Measurements from ENCODE around the gene PRADC1. TPM values are rescaled to one million over a fixed set of nuclear protein-coding genes. Genes with fewer than 3 reads are reported as not detected.

PRADC1 gene
- total RNA-seq, 2 donors from 2014 or later = 16.8 to 23.5 TPM

- intact Hi-C loops (cut with DNase I) = no loop called here
- DNase-seq (ENCODE audit: low spot score) = peak; percentile 79
These were observed 27.4 kb upstream of the PRADC1 start for GRCh38 chr2:73260338-73260984.

GRCh38 chr2:73259704-73260337 lies 26.8 kb upstream of the PRADC1 start:
- DNase-seq (ENCODE audit: low spot score) = no peak
- intact Hi-C loops (cut with DNase I) = no loop called here

DNA sequence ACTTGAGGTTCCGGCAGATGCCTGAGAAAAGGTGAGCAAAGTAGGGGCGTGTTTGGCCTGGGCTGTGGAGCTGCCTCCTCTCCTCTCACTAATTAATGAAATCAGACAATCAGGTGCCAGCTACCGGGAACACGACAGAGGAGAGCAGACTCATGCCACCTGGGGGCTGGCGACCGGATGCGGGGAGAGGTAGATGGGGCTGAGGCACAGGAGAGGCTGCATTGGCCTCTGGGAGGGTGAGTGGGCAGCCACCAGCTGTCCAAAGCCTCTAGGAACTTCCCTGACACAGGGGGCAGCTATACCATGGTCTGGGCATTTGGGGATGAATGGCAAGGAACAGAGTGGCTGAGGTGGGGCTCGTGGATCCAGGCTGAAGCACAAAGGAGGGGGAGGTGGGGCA lies 26.2 kb upstream of the PRADC1 start:
- peak; percentile 61 for DNase-seq (ENCODE audit: low spot score)

DNA sequence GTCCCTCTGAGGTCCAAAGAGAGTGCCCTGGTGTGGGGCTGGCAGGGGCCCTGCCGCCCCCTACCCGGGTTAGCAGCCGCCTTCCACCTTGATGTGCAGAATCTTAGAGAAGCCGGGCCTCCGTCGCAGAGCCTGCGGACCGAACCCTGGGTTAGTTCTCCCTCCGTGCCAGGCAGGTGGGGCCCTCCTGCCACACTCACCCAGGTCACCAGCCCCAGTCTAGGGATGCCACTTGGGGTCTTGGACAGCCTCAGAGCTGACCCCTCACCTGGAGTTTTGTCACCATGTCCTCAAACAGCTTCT lies 25.8 kb upstream of the PRADC1 start:
- intact Hi-C loops (cut with DNase I) = no loop called here

More for the DNA sequence above, 26.2 kb upstream of the PRADC1 start:
- intact Hi-C loops (cut with DNase I) = no loop called here

GRCh38 chr2:73258186-73258912 lies 25.3 kb upstream of the PRADC1 start:
- intact Hi-C loops (cut with DNase I) = no loop called here

More for the DNA sequence above, 25.8 kb upstream of the PRADC1 start:
- DNase-seq (ENCODE audit: low spot score) = peak; percentile 64

DNA sequence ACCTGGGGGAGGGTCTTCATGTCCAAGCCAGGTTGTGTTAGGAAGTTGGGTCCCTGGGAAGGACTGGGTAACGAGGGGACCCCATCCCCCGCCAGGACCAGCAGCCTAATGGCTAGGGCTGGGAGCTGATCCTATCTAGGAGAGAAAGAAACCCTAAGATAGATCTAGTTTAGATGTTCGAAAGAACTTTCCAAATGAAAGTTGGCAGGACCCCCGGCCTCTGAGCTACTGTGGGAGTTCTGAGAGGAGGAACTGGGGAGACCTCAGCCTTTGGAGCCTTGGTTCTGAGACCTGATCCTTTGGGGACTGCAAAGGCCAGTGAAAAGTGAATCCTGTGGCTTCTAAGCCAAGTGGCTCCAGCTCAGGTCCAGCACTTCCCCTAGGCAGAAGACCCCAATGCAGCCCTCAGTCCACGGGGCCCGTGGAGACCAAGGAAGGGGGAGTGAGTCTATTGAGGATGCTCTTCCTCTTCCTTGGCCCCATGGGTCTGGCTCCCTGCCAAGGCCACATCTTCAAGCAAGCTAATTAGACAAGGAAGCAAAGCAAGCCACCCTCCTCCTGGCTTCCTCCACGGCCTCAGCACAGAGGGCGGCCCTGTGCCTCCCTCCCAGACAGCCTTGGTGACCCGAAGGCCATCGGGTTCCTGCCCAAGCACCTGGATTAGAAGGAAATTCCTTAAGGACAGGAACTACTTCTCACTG lies 24.5 kb upstream of the PRADC1 start:
- intact Hi-C loops (cut with DNase I) = no loop called here
- DNase-seq (ENCODE audit: low spot score) = peak; percentile 84

More at GRCh38 chr2:73258186-73258912, 25.3 kb upstream of the PRADC1 start:
- peak; percentile 65 for DNase-seq (ENCODE audit: low spot score)

DNA sequence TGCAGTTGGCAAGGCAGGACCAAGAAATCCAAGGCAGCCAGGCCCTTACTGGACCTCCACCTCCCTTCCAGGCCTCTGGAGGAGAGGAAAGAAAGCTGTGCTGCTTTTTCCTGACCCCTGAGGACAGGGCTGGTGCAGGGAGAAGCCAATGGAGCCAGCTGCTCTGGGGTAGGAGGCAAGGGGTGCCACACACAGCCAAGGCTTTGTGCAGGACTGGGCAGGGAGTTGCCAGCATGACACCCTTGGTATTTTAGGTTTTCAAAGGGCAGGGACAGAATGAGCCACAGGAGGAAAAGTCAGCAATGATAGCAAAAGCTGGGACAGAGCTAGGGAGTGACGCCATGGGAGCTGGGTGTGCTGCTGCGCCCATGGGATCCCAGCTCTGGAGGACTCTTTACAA lies 24.0 kb upstream of the PRADC1 start:
- DNase-seq (ENCODE audit: low spot score) = peak; percentile 34

DNA sequence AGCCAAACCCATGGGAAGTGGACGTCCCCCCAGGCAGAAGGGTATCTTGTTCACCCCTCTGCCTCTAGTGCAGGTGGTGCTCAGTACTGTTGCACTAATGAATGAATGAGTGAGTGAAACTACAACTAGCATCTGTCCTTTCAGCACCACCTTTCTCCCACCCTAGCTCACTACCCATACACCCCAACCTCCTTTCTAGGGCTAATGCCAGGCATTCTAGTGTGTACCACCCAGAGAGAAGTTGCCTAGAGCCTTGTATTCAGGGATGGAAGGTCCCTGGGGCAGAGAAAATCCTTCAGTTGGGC lies 23.5 kb upstream of the PRADC1 start:
- no peak for DNase-seq (ENCODE audit: low spot score)
- intact Hi-C loops (cut with DNase I) = no loop called here

More for the DNA sequence above, 24.0 kb upstream of the PRADC1 start:
- intact Hi-C loops (cut with DNase I) = no loop called here

GRCh38 chr2:73255907-73256617 lies 23.0 kb upstream of the PRADC1 start:
- intact Hi-C loops (cut with DNase I) = no loop called here
- peak; percentile 47 for DNase-seq (ENCODE audit: low spot score)

DNA sequence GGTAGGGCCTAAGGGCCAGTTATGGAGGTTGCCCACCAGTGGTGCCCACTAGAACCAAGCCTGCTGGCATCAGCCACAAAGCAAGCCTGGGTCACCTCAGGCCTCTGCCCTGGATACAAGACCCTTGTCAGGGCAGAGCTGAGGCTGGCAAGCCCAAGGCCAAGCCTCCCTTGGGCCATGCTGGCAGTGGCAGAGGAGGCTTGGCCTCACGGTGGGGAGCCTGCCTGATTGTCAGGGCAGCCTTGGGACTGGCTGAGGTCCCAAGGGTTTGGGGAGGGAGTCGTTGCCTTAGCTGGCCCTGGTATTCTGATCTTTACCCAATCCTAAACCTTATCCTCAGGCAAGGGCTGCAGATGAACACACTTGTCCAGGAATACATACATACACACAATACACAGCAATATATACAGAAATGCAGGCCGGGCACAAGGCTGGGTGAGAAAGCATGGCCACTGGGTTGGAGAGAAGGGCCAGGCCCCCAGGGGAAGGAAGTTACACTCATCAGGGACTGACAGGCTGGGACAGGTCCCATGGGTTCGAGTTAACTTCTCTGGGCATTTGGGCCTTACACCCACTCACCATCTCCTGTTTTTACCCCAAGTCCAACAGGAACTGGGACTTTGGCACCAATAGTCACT lies 22.1 kb upstream of the PRADC1 start:
- peak; percentile 72 for DNase-seq (ENCODE audit: low spot score)
- intact Hi-C loops (cut with DNase I) = no loop called here

- intact Hi-C loops (cut with DNase I) = no loop called here
- peak; percentile 34 for DNase-seq (ENCODE audit: low spot score)
These were observed 21.4 kb upstream of the PRADC1 start for GRCh38 chr2:73254343-73255006.

- intact Hi-C loops (cut with DNase I) = loop anchor here in 1 of 2 donors (2.0 kb wide), 1 partner anchor 27 kb away; no protein-coding TSS in a partner anchor
- DNase-seq (ENCODE audit: low spot score) = peak; percentile 40
These were observed 20.9 kb upstream of the PRADC1 start for GRCh38 chr2:73253901-73254300.

- intact Hi-C loops (cut with DNase I) = loop anchor here in 1 of 2 donors (2.0 kb wide), 1 partner anchor 27 kb away; no protein-coding TSS in a partner anchor
- DNase-seq (ENCODE audit: low spot score) = no peak
These were observed 20.4 kb upstream of the PRADC1 start for GRCh38 chr2:73253400-73253799.

- intact Hi-C loops (cut with DNase I) = loop anchor here in 1 of 2 donors (2.0 kb wide), 1 partner anchor 26 kb away; no protein-coding TSS in a partner anchor
- DNase-seq (ENCODE audit: low spot score) = peak; percentile 56
These were observed 19.4 kb upstream of the PRADC1 start for GRCh38 chr2:73252238-73253027.

- DNase-seq (ENCODE audit: low spot score) = peak; percentile 60
- intact Hi-C loops (cut with DNase I) = no loop called here
These were observed 18.1 kb upstream of the PRADC1 start for GRCh38 chr2:73250872-73251846.

DNA sequence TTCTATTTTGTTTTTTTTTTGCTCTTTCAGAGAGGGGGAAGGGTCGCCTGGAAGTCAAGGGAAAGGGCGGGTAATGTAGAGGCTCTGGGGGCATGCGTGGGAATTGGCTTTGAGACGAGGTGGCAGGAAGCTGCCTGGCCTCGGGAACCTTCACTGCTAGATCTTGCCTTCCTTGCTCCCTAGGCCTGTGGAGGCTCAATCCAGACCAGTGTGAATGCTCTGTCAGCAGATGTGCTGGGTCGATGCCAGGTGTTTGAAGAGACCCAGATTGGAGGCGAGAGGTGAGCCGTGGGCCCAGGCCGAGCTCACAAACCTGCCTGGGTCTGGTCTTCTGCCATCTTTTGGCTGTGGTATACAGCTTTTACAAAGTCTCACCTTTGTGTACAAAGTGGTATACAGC lies 16.6 kb upstream of the PRADC1 start:
- DNase-seq (ENCODE audit: low spot score) = peak; percentile 67
- intact Hi-C loops (cut with DNase I) = no loop called here

Measured in posterior vena cava (tissue), 2 donors.